Testis (tissue), 2 donors: Measurements from ENCODE around the gene PKNOX2.

ENCODE experiments used
- CTCF ChIP-seq, 3 experiments: fragments of 450-650 bp in 2 of 3; fragments of 200-600 bp in 1 of 3; sonication (generic) in 1 of 3; IDR thresholded peaks; one replicate each; pipeline ENCODE4 v1.5.1; 2016 to 2019; ENCODE audit warnings: antibody characterized with exemption in 3 of 3, mild to moderate bottlenecking in 2 of 3, moderate library complexity in 1 of 3
- POLR2A ChIP-seq: fragments of 450-650 bp; IDR thresholded peaks from one replicate; pipeline ENCODE4 v1.6.1; 2017; ENCODE audit warnings: antibody characterized with exemption, mild to moderate bottlenecking, moderate library complexity

GRCh38 chr11:125376856-125377255, 212.3 kb downstream of the PKNOX2 start:
- TF ChIP-seq CTCF (IDR thresholded peaks at IDR 0.05) (no peak), POLR2A (no peak)
